Stomach smooth muscle (tissue), 2 donors: Measurements from ENCODE around the gene SLC10A4.
A peak's percentile ranks its signal among the peaks of the same experiment; 100 is the strongest.

Experiments
- H3K27ac ChIP-seq: one replicate; pipeline ENCODE4 v1.7.0; 2013; ENCODE audit warnings: mild to moderate bottlenecking, low read length, inconsistent platforms
- H3K27me3 ChIP-seq, 2 donors: one replicate each; pipeline ENCODE4 v1.7.0; 2013; ENCODE audit warnings: low read length in 2 of 2; ENCODE audit not compliant: insufficient read depth in 2 of 2, control insufficient read depth in 1 of 2
- H3K36me3 ChIP-seq, 2 donors: one replicate each; pipeline ENCODE4 v1.7.0; 2013; ENCODE audit warnings: low read length in 2 of 2; ENCODE audit not compliant: control insufficient read depth in 2 of 2, insufficient read depth in 2 of 2
- H3K4me1 ChIP-seq: one replicate; pipeline ENCODE4 v1.7.0; 2013; ENCODE audit warnings: low read length; ENCODE audit not compliant: control insufficient read depth, insufficient read depth
- H3K4me3 ChIP-seq, 2 donors: one replicate each; pipeline ENCODE4 v1.7.0; 2013; ENCODE audit warnings: low read length in 2 of 2
- H3K9ac ChIP-seq, 2 donors: one replicate each; pipeline ENCODE4 v1.7.0; 2013; ENCODE audit warnings: low read length in 2 of 2, mild to moderate bottlenecking in 1 of 2
- H3K9me3 ChIP-seq, 2 donors: one replicate each; pipeline ENCODE4 v1.7.0; 2013; ENCODE audit warnings: low read length in 2 of 2; ENCODE audit not compliant: control insufficient read depth in 2 of 2
- donor health status: healthy.
- donor health status: Pancreatic carcinoma.

Gene SLC10A4

DNA sequence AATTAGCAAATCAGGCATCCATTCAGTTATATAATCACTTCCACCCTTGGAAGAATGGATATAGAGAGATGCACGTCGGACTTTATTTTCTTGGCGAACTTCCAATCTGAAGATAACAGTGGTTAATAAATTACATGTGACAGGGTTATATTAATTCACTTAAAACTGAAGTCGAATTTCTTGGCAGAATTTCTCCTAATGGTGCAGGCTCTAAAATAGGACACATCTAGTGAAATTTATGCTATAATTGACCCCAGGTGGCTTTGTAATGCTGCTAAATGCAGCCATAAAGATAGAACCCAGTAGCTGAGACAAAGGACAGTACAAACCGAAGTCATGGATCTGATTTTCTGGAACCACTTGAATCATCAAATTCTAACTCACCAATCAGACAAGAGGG lies 20.8 kb upstream of the SLC10A4 start:
- no peaks in the 10 kb centered on the region for H3K36me3 ChIP-seq
- H3K9ac ChIP-seq: no peak overlapping the region
- H3K4me3 ChIP-seq: no peak overlapping the region
- no peaks in the 10 kb centered on the region for H3K4me1 ChIP-seq
- no peaks in the 10 kb centered on the region for H3K27me3 ChIP-seq
- H3K9me3 ChIP-seq: peaks cover 0 to 7% of the 10 kb centered on the region in 2 donors
- H3K27ac ChIP-seq: no peak overlapping the region

DNA sequence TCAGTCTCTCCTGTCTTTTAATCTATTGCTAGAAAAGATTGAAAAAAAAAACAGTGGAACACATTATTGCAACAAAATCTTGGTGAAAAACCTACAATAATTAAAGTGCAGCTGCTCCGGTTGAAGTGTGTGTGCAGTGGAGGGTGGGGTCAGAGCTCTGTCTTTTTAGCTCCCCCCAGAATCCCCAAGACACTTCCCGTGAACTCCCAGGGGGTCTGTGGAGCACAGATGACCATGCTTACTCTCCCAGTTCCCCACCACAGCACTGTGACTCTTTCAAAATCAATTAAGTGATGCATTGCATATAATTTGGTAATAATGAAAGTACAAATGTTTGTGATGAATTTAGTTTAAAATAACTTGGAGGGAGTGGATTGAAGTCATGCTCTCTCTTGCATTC lies 15.7 kb upstream of the SLC10A4 start:
- Histone ChIP-seq H3K27ac (no peak overlapping the region), H3K27me3 (no peaks in the 10 kb centered on the region), H3K4me3 (no peak overlapping the region), H3K36me3 (no peaks in the 10 kb centered on the region), H3K9me3 (peaks cover 0 to 3% of the 10 kb centered on the region in 2 donors), H3K9ac (no peak overlapping the region), H3K4me1 (no peaks in the 10 kb centered on the region)

DNA sequence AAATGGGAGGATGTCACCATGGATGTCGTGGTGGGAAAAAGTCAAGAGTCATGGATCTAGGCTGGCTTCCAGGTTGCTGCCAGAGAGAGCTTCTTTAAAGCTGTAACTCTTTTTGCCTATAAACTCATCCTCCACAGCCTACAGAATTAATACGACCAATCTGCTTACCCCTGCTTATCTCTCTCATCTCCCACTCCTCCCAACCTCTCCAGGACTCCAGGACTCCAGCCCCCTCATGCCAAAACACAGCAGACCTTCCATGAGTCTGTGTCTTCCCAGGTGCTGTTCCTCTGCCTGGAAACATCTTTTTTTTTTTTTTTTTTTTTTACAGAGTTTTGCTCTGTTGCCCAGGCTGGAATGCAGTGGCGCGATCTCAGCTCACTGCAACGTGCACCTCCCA lies 15.3 kb upstream of the SLC10A4 start:
- Histone ChIP-seq H3K4me3 (no peak overlapping the region), H3K9me3 (peaks cover 0 to 3% of the 10 kb centered on the region in 2 donors), H3K27ac (no peak overlapping the region), H3K36me3 (no peaks in the 10 kb centered on the region), H3K27me3 (no peaks in the 10 kb centered on the region), H3K9ac (no peak overlapping the region), H3K4me1 (no peaks in the 10 kb centered on the region)

DNA sequence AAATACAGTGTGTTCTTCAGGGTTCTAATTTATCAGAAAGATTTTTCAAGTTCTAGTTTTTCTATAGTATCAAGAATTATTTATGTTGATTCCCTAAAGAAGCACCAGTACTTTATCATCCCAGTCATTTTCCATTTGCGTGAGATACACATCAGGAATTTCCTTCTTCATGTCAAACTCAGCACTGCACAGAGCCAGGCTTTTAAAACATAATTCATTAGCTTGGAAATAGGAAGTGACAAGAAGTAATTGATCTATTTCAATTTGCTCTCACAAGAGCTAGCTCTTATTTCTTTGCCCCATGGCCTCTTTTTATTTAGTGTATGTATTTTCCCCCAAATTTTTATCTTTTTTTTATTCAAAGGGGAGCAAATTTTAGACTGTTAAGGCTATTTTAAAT lies 13.0 kb upstream of the SLC10A4 start:
- Histone ChIP-seq H3K36me3 (no peaks in the 10 kb centered on the region), H3K27ac (no peak overlapping the region), H3K4me1 (no peaks in the 10 kb centered on the region), H3K27me3 (no peaks in the 10 kb centered on the region), H3K9ac (no peak overlapping the region), H3K4me3 (no peak overlapping the region), H3K9me3 (no peaks in the 10 kb centered on the region)

DNA sequence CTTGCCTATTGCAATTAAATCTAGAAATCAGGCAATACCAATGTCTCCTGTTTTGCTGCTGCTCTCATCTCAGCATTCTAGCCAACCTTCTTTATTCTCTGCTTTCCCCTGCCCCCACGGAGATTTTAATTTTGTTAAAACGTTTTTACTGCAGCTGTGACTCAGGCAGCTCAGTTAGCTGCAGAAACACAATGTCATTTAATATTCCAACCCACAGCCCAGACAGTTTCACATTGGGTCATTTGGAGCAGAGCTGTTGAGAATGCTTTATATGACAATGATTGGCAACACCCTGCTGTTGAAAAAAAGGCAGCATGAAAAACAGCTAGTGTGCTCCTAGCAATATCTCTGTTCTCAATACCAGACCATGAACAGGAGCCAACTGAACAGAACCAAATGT lies 12.6 kb upstream of the SLC10A4 start:
- H3K9me3 ChIP-seq: no peaks in the 10 kb centered on the region

DNA sequence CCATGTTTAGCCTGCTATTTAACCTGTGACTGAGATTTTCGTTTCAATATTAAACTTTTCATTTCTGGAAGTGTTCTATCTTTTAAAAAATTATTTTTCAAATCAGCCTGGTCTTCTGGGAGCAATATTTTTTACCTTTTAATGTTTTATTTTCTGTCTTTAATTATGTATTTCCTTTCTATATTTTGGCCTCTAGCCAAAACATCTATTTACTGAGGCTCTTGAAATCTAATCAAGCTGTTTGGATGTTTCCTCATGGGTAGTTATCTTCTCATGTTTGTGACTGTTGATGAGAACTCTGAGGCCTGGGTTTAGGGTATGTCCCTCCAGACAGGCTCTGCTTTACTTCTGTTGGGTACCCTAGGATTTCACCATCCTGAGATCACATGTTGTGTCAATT lies 10.3 kb upstream of the SLC10A4 start:
- Histone ChIP-seq H3K36me3 (no peaks in the 10 kb centered on the region), H3K9me3 (no peaks in the 10 kb centered on the region), H3K9ac (no peak overlapping the region), H3K4me1 (no peaks in the 10 kb centered on the region), H3K4me3 (no peak overlapping the region), H3K27me3 (no peaks in the 10 kb centered on the region), H3K27ac (no peak overlapping the region)

More for the DNA sequence above, 12.6 kb upstream of the SLC10A4 start:
- Histone ChIP-seq H3K36me3 (no peaks in the 10 kb centered on the region), H3K27me3 (no peaks in the 10 kb centered on the region), H3K27ac (no peak overlapping the region), H3K4me3 (no peak overlapping the region), H3K4me1 (no peaks in the 10 kb centered on the region), H3K9ac (no peak overlapping the region)

DNA sequence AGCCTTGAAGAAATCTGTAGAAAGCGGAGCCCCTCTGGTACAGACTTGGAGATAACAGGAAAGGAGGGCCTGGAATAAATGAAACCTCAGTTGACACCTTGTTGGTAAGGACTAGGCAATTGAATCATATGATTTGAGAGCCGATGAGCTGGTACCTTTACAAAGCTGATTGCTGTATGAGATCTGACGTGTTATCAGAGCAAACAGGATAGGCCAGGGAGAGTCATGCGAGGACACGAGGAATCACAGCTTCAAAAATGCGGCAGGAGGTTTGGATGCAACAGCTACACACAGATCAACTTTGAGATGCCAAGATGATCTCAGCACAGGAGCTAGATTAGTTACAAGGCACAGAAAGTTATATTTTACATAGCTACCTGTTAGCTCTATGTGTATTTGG lies 7.4 kb upstream of the SLC10A4 start:
- H3K27me3 ChIP-seq: no peaks in the 10 kb centered on the region
- H3K4me3 ChIP-seq: no peak overlapping the region
- H3K4me1 ChIP-seq: no peaks in the 10 kb centered on the region
- H3K27ac ChIP-seq: no peak overlapping the region
- no peaks in the 10 kb centered on the region for H3K36me3 ChIP-seq
- H3K9ac ChIP-seq: no peak overlapping the region
- no peaks in the 10 kb centered on the region for H3K9me3 ChIP-seq

DNA sequence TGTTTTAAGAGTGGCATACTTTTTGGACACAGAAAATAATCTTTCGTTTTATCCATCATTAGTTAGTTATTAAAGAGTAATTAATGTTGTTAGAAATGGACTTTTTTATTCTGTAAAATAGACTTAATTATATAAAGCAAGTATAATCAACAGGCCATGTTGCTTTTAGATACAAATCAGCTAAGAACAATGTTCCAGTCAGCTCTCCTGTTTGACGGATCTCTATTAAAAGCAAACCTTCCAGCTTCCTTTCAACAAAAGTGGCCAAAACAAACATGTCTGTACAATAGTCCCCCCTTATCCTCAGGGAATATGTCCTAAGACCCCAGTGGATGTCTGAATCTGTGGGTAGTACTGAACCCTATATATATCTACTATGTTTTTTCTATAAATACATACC lies 4.9 kb upstream of the SLC10A4 start:
- Histone ChIP-seq H3K4me3 (no peak overlapping the region), H3K9ac (no peak overlapping the region), H3K36me3 (no peaks in the 10 kb centered on the region), H3K27me3 (peaks cover 12 to 14% of the 10 kb centered on the region in 2 donors), H3K27ac (no peak overlapping the region), H3K4me1 (no peaks in the 10 kb centered on the region), H3K9me3 (no peaks in the 10 kb centered on the region)

DNA sequence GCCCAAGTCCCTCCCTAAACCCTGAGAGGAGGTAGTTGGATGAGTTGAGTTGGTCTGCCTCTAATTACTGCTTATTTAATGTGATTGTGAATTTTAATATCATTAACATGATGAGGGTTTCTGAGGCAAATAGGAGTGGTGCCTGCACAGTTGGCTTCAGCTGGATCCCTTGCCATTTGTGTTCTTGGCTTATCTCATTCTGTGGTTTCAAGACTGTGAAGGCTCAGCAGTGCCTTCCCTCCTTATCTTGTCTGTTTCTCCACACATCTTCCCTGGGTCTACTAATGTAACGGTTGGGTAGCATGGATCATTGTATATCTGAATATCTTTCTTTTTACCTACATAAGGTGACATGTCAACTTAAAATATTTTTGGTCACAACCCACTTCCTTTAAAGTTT lies 1.6 kb upstream of the SLC10A4 start:
- Histone ChIP-seq H3K9me3 (no peaks in the 10 kb centered on the region), H3K27me3 (peaks cover 25 to 38% of the 10 kb centered on the region in 2 donors), H3K9ac (no peak overlapping the region), H3K4me3 (no peak overlapping the region), H3K36me3 (no peaks in the 10 kb centered on the region), H3K27ac (no peak overlapping the region), H3K4me1 (peaks cover 4% of the 10 kb centered on the region)

DNA sequence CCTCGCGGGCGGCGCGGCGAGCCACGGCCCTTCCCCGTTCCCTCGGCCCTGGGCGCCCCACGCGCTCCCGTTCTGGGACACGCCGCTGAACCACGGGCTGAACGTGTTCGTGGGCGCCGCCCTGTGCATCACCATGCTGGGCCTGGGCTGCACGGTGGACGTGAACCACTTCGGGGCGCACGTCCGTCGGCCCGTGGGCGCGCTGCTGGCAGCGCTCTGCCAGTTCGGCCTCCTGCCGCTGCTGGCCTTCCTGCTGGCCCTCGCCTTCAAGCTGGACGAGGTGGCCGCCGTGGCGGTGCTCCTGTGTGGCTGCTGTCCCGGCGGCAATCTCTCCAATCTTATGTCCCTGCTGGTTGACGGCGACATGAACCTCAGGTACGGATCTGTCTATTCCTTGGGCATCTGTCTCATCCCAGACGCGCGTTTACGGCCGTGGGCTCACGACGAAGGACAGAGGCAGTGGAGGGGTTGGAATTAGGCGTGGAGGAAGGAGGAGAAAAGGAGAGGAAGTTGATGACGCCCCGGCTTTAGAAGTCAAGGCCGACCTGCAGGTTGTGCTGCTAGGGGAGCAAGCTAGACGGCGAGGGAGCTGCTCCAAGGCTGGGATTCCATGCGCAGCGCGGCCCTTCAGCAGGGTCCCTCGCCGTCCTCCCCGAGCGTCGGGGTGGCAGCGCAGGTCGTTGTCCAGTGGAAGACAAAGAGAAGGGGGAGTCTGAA lies 792 bp downstream of the SLC10A4 start:
- Histone ChIP-seq H3K4me1 (peaks cover 4% of the 10 kb centered on the region), H3K27ac (no peak overlapping the region), H3K4me3 (peak overlapping the region in 1 of 2 donors; percentile 49), H3K9ac (no peak overlapping the region), H3K27me3 (peaks cover 34 to 57% of the 10 kb centered on the region in 2 donors), H3K36me3 (no peaks in the 10 kb centered on the region), H3K9me3 (no peaks in the 10 kb centered on the region)

DNA sequence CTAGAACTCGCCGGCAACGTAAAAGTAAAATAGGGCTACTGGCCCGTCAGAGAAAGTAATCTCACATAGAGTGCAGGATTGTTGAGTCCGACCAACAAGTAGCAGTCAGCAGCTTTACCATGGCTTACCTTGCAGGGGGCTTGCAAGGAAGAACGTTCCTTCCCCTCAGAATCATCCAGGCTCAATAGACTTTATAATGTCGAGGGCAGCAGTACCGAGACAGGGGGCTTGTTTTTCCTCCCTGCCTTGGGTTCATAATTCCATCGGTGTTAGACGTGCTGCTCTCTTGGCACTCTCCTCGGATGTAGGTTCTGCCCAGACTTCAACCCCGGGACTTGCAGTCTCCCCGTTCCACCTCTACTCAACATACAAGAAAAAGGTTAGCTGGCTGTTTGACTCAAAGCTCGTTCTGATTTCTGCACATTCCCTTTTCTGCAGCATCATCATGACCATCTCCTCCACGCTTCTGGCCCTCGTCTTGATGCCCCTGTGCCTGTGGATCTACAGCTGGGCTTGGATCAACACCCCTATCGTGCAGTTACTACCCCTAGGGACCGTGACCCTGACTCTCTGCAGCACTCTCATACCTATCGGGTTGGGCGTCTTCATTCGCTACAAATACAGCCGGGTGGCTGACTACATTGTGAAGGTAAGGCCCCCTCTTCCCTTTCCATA lies 1.5 kb downstream of the SLC10A4 start:
- Histone ChIP-seq H3K9me3 (no peaks in the 10 kb centered on the region), H3K9ac (no peak overlapping the region), H3K4me3 (no peak overlapping the region), H3K27ac (no peak overlapping the region), H3K36me3 (no peaks in the 10 kb centered on the region), H3K4me1 (peaks cover 4% of the 10 kb centered on the region), H3K27me3 (peaks cover 38 to 62% of the 10 kb centered on the region in 2 donors)
